ENCODE measurements around the gene KRTAP5-2.

The KRTAP5-2 gene

GRCh38 chr11:1559111-1559951 is 38.8 kb downstream of the KRTAP5-2 start:
- DNase-seq (ENCODE audit: low read depth in 2 of 2), result peak; percentile 38 to 90
- no peak overlapping the region for H3K4me3 ChIP-seq (replicated peaks in 1 of 2; ENCODE audit: low read depth in 2 of 2, low read length in 2 of 2)
- no peak for TF ChIP-seq CTCF (IDR thresholded peaks at IDR 0.05; ENCODE audit: low read depth, low read length)

- DNase-seq (ENCODE audit: low read depth in 2 of 2), result no peak
- no peak for TF ChIP-seq CTCF (IDR thresholded peaks at IDR 0.05; ENCODE audit: low read depth, low read length)
- no peak overlapping the region for H3K4me3 ChIP-seq (replicated peaks in 1 of 2; ENCODE audit: low read depth in 2 of 2, low read length in 2 of 2)
Measured at GRCh38 chr11:1558775-1559110, 39.4 kb downstream of the KRTAP5-2 start.

GRCh38 chr11:1557904-1558774 is 40.0 kb downstream of the KRTAP5-2 start:
- TF ChIP-seq CTCF (IDR thresholded peaks at IDR 0.05; ENCODE audit: low read depth, low read length), result no peak
- H3K4me3 ChIP-seq (replicated peaks in 1 of 2; ENCODE audit: low read depth in 2 of 2, low read length in 2 of 2), result no peak overlapping the region
- peak; percentile 57 to 85 for DNase-seq (ENCODE audit: low read depth in 2 of 2)

GRCh38 chr11:1557051-1557884 is 40.8 kb downstream of the KRTAP5-2 start:
- DNase-seq (ENCODE audit: low read depth in 2 of 2), result no peak
- TF ChIP-seq CTCF (IDR thresholded peaks at IDR 0.05; ENCODE audit: low read depth, low read length), result no peak

GRCh38 chr11:1556278-1556902 is 41.7 kb downstream of the KRTAP5-2 start:
- no peak overlapping the region for H3K4me3 ChIP-seq (replicated peaks in 1 of 2; ENCODE audit: low read depth in 2 of 2, low read length in 2 of 2)
- no peak for TF ChIP-seq CTCF (IDR thresholded peaks at IDR 0.05; ENCODE audit: low read depth, low read length)
- DNase-seq (ENCODE audit: low read depth in 2 of 2), result no peak

More at GRCh38 chr11:1557051-1557884, 40.8 kb downstream of the KRTAP5-2 start:
- no peak overlapping the region for H3K4me3 ChIP-seq (replicated peaks in 1 of 2; ENCODE audit: low read depth in 2 of 2, low read length in 2 of 2)

- H3K4me3 ChIP-seq (replicated peaks in 1 of 2; ENCODE audit: low read depth in 2 of 2, low read length in 2 of 2), result no peak overlapping the region
- TF ChIP-seq CTCF (IDR thresholded peaks at IDR 0.05; ENCODE audit: low read depth, low read length), result no peak
- DNase-seq (ENCODE audit: low read depth in 2 of 2), result no peak
Measured at GRCh38 chr11:1555713-1556153, 42.4 kb downstream of the KRTAP5-2 start.
